Glutamatergic neuron (in vitro differentiated cells): ENCODE results near the gene LINC01488. TPM values are rescaled to one million over a fixed set of nuclear protein-coding genes. Genes with fewer than 3 reads are reported as not detected.
A peak's percentile ranks its signal among the peaks of the same experiment; 100 is the strongest.

Experiments
- DNase-seq: peaks from one replicate; pipeline ENCODE4 v3.0.0; 2022
- H3K27ac Mint-ChIP-seq: one replicate; pipeline ENCODE4 v1.8.0; 2020; ENCODE audit warnings: mild to moderate bottlenecking, mixed read lengths, inconsistent platforms; ENCODE audit not compliant: unreplicated experiment
- H3K27me3 Mint-ChIP-seq: one replicate; pipeline ENCODE4 v1.8.0; 2020; ENCODE audit warnings: mild to moderate bottlenecking, moderate library complexity, mixed read lengths, inconsistent platforms; ENCODE audit not compliant: unreplicated experiment
- H3K36me3 Mint-ChIP-seq: one replicate; pipeline ENCODE4 v1.8.0; 2020; ENCODE audit warnings: mild to moderate bottlenecking, mixed read lengths, inconsistent platforms; ENCODE audit not compliant: unreplicated experiment
- H3K4me1 Mint-ChIP-seq: one replicate; pipeline ENCODE4 v1.8.0; 2020; ENCODE audit warnings: mild to moderate bottlenecking, low read depth, mixed read lengths, inconsistent platforms; ENCODE audit not compliant: unreplicated experiment
- H3K4me3 Mint-ChIP-seq: one replicate; pipeline ENCODE4 v1.8.0; 2020; ENCODE audit warnings: mild to moderate bottlenecking, mixed read lengths, inconsistent platforms; ENCODE audit not compliant: unreplicated experiment
- H3K9me3 Mint-ChIP-seq: one replicate; pipeline ENCODE4 v1.8.0; 2020; ENCODE audit warnings: mild to moderate bottlenecking, moderate library complexity, mixed read lengths, inconsistent platforms; ENCODE audit not compliant: unreplicated experiment
- total RNA-seq: library from RNA; stranded (reverse); fragmentation: NEBNext Ultra II Directional; extraction: Animal tissue kit (Norgen Biotek cat#: 25700); gene quantifications from one replicate; pipeline ENCODE4 v1.2.1, GENCODE V29; 2021; ENCODE audit not compliant: unreplicated experiment
- TF ChIP-seq, protein P1 (sequence below): fragments of 200-600 bp; sonication (generic); IDR thresholded peaks from one replicate; pipeline ENCODE4 v1.5.0; 2021; ENCODE audit not compliant: partially characterized antibody, unreplicated experiment

LINC01488 gene
- total RNA-seq, 1 donor from 2014 or later, result not detected

DNA sequence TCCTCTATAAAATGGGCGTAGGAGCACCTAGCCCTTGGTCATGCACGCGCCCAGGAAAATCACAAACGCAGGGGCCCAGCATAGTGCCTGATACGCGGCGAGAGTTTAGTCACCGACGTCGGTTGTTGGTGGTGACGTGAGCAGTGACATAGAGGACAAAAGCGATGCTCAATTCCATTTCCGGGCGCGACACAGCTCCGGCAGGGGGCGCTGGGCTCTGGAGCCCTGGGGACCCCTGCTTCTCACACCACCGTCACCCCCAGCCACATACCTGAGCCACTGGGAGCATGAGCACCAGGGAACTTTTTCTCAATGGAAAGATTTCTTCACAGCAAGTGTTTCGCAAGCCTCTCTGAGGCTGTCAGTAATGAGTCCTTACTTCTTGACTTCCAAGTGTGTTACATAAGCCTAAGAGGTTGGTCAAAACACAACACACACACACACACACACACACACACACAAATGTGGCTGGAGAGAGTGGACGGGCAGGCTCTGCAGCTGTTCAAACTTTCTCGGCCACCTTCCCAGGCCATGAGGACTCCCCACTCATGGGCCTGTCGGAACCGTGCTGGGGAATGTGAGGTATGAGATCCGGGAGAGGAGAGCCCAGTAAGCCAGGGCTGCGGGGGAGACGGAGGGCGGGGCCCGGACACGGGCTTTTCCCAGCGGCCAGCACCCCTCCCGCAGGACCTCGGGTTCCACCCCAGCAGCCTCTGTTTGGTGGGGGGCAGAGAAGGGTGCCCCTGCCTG lies 36.9 kb upstream of the LINC01488 start:
- DNase-seq, result no peak
- no peaks in the 10 kb centered on the region for H3K36me3 Mint-ChIP-seq
- no peak overlapping the region for H3K4me3 Mint-ChIP-seq
- H3K27me3 Mint-ChIP-seq, result peaks cover 7% of the 10 kb centered on the region
- H3K4me1 Mint-ChIP-seq, result peaks cover 26% of the 10 kb centered on the region
- H3K27ac Mint-ChIP-seq, result peak overlapping the region; percentile 77
- H3K9me3 Mint-ChIP-seq, result peaks cover 9% of the 10 kb centered on the region
- TF ChIP-seq, protein P1, sequence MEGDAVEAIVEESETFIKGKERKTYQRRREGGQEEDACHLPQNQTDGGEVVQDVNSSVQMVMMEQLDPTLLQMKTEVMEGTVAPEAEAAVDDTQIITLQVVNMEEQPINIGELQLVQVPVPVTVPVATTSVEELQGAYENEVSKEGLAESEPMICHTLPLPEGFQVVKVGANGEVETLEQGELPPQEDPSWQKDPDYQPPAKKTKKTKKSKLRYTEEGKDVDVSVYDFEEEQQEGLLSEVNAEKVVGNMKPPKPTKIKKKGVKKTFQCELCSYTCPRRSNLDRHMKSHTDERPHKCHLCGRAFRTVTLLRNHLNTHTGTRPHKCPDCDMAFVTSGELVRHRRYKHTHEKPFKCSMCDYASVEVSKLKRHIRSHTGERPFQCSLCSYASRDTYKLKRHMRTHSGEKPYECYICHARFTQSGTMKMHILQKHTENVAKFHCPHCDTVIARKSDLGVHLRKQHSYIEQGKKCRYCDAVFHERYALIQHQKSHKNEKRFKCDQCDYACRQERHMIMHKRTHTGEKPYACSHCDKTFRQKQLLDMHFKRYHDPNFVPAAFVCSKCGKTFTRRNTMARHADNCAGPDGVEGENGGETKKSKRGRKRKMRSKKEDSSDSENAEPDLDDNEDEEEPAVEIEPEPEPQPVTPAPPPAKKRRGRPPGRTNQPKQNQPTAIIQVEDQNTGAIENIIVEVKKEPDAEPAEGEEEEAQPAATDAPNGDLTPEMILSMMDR, result no peak

DNA sequence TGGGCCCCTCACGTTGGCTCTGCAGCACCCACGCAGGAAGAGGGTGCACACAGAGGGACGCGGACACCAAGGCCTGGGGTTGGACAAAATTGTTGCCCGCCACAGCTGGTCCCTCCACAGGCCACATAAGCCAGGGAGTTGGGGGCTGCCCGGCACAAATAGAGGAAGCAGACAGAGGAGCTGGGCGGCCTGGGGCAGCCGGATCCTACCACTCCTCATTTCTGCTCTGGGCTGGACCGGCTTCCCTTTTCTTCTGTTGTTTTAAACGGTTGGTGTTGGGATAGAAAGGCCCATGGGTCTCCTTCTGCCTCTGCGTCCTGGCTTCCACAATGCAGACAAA lies 36.4 kb upstream of the LINC01488 start:
- Mint-ChIP-seq H3K9me3 (peaks cover 11% of the 10 kb centered on the region), H3K27ac (no peak overlapping the region), H3K4me1 (peaks cover 30% of the 10 kb centered on the region), H3K36me3 (no peaks in the 10 kb centered on the region), H3K4me3 (no peak overlapping the region), H3K27me3 (peaks cover 8% of the 10 kb centered on the region)
- no peak for DNase-seq
- TF ChIP-seq, protein P1, result no peak

DNA sequence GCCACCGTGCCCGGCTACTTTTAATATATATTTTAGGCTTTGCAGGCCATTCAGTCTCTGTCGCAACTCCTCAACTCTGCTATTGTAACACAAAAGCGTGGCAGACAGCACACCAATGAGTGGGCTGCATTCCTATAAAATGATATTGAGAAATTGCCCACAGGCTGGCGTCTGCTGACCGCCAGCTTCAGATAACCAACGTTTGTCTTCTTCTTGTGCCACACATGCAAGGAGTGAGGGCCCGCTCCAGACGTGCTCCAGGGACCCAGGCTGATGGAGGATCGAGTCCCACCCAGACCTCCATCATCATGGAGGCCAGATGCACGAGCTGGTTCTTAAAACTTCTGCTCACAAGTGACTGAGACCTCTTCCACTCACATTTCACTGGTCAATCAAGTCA lies 35.4 kb upstream of the LINC01488 start:
- Mint-ChIP-seq H3K36me3 (peaks cover under 1% of the 10 kb centered on the region), H3K4me1 (peaks cover 30% of the 10 kb centered on the region), H3K27ac (no peak overlapping the region), H3K9me3 (peaks cover 14% of the 10 kb centered on the region), H3K4me3 (no peak overlapping the region), H3K27me3 (peaks cover 9% of the 10 kb centered on the region)
- no peak for DNase-seq
- TF ChIP-seq, protein P1, result no peak

DNA sequence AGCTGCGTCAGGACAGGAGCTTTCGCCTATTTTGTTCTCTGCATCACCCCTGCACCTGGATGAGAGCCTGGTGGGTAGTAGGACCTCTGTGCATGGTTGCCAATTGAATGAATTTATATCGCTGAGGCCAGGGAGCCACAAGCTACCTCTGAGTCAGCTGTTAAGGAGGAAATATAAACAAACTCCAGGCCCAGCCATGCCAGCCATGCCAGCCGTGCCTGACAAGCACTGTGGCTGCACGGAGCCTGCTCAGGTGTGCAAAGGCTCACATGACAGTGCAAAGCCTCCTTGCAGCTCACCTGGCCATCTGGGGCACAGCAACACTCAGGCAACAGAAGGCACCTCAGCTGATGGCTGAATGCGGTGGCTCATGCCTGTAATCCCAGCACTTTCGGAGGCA lies 33.7 kb upstream of the LINC01488 start:
- H3K9me3 Mint-ChIP-seq, result peaks cover 18% of the 10 kb centered on the region
- H3K4me1 Mint-ChIP-seq, result peaks cover 28% of the 10 kb centered on the region
- no peak overlapping the region for H3K27ac Mint-ChIP-seq
- H3K27me3 Mint-ChIP-seq, result peaks cover 14% of the 10 kb centered on the region
- no peak overlapping the region for H3K4me3 Mint-ChIP-seq
- H3K36me3 Mint-ChIP-seq, result peaks cover 10% of the 10 kb centered on the region
- TF ChIP-seq, protein P1, result no peak
- no peak for DNase-seq

DNA sequence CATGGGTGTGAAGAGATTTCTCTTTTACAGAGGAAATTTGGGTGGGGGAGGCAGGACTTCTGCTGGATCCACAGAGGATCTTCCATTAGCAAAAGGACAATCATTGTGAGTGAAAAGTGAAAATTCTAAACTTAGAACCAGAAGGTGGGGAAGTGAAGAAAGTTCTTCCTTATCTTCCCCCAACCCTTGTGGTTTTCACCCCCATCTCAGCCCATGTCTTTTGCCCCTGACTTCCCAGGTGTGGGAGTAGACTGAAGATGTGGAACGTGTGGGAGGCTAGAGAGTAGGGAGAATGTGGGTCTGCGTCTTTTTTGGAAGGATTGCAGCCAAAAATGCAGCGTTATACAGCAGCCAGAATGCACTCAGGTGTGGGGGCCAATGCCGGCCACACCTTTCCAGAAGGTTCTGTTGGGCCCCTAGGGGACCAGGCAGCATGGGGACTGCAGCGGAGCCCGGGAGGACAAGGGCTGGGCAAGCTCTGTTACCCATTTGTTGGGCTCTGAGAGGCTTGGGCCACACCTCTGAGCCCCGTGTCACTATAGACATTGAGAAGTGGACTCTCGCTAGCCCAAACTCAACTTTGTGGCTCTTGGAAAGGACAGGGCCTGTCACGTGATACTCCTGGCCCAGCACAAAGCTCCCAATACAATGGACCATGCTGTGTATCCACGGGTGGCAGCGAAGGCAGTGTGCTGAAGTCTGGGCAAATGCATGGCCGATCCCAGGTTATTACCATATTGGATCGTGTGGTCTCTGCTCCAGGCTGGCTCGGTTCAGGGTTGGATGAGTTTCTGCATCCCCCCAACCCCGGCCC lies 32.8 kb upstream of the LINC01488 start:
- Mint-ChIP-seq H3K4me1 (peaks cover 28% of the 10 kb centered on the region), H3K9me3 (peaks cover 18% of the 10 kb centered on the region), H3K36me3 (peaks cover 10% of the 10 kb centered on the region), H3K27ac (peak overlapping the region; percentile 86), H3K27me3 (peaks cover 14% of the 10 kb centered on the region), H3K4me3 (peak overlapping the region; percentile 27)
- TF ChIP-seq, protein P1, result no peak
- DNase-seq, result no peak
